ENCODE measurements around the gene RAD23B. TPM values are rescaled to one million over a fixed set of nuclear protein-coding genes. Genes with fewer than 3 reads are reported as not detected.

Gene RAD23B
- polyA plus RNA-seq, 1 experiment = 229 TPM

DNA sequence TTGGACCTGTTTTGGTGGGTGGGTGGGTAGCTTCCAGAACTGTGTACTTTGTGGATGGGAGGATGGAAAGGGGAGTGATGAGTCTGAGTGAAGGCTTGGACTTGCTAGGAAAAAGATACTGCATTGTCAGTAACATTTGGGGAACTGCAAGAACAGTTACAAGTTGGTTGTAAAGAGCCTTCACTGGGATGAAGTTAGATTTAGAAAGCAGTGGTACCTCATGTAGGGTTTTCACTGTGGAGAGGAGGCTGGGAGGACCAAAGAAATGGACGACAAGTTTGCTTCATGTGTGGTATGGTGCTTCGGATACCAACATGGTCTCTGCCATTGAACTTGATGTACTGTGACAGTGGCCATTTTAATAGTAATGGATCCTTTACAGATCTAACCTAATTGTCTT lies 50.3 kb downstream of the RAD23B start:
- Histone ChIP-seq H3K27me3 (ENCODE audit: control insufficient read depth, insufficient read depth, low read length) (no peaks in the 10 kb centered on the region), H3K36me3 (ENCODE audit: control insufficient read depth, insufficient read depth, low read length) (peaks cover 12% of the 10 kb centered on the region), H3K4me3 (ENCODE audit: low read depth, low read length) (no peak overlapping the region)
- no peak for DNase-seq (ENCODE audit: low read depth)
- ChIA-PET POLR2A (no interaction called here), CTCF (interaction anchor here (1.1 to 1.6 kb wide), 3 partner anchors 8 to 63 kb away, joined by 3 to 6 read pairs (median 3); no protein-coding TSS in a partner anchor)
- TF ChIP-seq, protein P1, sequence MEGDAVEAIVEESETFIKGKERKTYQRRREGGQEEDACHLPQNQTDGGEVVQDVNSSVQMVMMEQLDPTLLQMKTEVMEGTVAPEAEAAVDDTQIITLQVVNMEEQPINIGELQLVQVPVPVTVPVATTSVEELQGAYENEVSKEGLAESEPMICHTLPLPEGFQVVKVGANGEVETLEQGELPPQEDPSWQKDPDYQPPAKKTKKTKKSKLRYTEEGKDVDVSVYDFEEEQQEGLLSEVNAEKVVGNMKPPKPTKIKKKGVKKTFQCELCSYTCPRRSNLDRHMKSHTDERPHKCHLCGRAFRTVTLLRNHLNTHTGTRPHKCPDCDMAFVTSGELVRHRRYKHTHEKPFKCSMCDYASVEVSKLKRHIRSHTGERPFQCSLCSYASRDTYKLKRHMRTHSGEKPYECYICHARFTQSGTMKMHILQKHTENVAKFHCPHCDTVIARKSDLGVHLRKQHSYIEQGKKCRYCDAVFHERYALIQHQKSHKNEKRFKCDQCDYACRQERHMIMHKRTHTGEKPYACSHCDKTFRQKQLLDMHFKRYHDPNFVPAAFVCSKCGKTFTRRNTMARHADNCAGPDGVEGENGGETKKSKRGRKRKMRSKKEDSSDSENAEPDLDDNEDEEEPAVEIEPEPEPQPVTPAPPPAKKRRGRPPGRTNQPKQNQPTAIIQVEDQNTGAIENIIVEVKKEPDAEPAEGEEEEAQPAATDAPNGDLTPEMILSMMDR (IDR thresholded peaks at IDR 0.05; ENCODE audit: insufficient read depth, low read depth, low read length) = no peak

DNA sequence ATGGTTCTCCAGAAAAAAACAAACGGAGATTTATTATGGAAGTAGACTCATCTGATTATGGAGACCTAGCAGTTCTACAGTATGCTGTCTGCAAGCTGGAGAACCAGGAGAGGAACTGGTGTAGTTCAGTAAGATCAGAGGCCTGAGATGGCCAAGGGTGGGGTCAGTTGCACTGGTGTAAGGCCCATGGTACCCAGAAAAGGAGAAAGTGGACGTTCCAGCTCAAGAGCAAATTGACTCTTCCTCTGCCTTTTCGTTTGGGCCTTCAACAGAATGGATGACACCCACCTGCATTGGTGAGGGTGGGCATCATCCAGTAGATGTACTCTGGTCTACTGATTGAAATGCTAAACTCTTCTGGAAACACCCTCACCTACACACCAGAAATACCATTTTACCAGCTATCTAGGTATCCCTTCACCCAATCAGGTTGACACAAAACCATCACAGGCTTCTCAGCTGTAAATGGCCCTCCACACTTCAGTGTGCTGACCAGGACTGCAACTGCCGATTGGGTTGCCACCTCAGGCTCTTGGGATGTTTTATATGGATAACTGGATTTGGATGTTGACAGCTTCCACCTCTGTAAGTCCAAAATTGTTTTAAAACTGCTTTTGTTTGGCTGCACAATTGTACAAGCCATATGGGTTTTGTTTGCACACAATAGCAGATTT lies 51.2 kb downstream of the RAD23B start:
- Histone ChIP-seq H3K4me3 (ENCODE audit: low read depth, low read length) (no peak overlapping the region), H3K27me3 (ENCODE audit: control insufficient read depth, insufficient read depth, low read length) (no peaks in the 10 kb centered on the region), H3K36me3 (ENCODE audit: control insufficient read depth, insufficient read depth, low read length) (peaks cover 15% of the 10 kb centered on the region)
- TF ChIP-seq, protein P1 (IDR thresholded peaks at IDR 0.05; ENCODE audit: insufficient read depth, low read depth, low read length) = no peak
- ChIA-PET POLR2A (no interaction called here), CTCF (interaction anchor here (1.1 to 1.6 kb wide), 3 partner anchors 8 to 64 kb away, joined by 3 to 6 read pairs (median 3); no protein-coding TSS in a partner anchor)
- no peak for DNase-seq (ENCODE audit: low read depth)

DNA sequence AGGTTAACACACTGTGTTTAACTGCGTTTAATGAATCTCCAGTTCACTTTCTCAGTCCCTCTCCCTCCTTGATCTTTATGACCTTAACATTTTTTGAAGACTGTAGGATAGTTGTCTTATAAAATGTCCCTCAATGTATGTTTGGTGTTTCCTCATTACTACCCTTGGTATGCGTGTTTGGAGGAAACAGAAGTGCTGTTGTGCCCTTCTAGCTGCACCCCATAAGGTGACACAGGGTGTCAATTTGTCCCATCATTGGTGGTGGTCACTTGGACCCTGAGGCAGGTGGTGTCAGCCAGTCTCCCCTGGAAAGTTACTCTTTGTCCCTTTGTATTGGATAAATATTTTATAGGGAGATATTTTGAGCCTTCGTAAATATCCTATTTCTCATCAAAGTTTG lies 52.3 kb downstream of the RAD23B start:
- H3K27me3 ChIP-seq (ENCODE audit: control insufficient read depth, insufficient read depth, low read length) = no peaks in the 10 kb centered on the region
- TF ChIP-seq, protein P1 (IDR thresholded peaks at IDR 0.05; ENCODE audit: insufficient read depth, low read depth, low read length) = no peak
- H3K4me3 ChIP-seq (ENCODE audit: low read depth, low read length) = no peak overlapping the region
- ChIA-PET CTCF (no interaction called here), POLR2A (no interaction called here)
- peaks cover 15% of the 10 kb centered on the region for H3K36me3 ChIP-seq (ENCODE audit: control insufficient read depth, insufficient read depth, low read length)
- DNase-seq (ENCODE audit: low read depth) = no peak

DNA sequence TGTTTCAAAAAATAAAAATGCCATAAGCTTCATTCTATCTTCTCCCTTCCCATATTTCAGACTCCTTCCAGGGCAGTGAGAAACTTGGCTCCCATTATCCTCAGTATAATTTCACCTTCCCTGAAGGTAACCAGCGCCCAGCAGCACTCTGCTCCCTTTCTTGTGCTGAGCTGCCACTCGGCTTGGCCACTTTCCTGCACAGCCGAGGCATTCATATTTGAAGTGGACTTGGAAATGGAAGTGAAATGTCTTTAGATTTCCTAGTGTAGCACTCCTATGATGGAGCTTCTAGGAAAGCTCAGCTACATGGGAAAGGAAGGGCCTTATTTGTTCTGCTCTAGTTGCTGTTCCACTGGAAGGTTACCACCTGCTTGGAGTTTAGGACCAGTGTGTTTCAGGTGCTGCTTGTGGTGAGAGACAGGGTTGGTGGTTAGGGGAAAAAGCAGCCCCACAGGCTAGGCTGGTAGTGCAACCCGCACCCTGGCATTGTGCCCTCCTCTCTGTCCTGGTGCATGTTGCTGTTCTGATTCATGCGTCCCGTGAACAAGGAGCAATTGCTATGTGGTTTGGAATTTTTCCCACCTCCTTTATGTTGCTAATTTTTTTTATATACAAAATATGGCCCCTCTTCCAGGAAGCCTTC lies 53.8 kb downstream of the RAD23B start:
- DNase-seq (ENCODE audit: low read depth) = no peak
- H3K36me3 ChIP-seq (ENCODE audit: control insufficient read depth, insufficient read depth, low read length) = peaks cover 12% of the 10 kb centered on the region
- ChIA-PET POLR2A (no interaction called here), CTCF (interaction anchor here (1.4 to 3.0 kb wide), 2 partner anchors 9 to 179 kb away, joined by 3 to 10 read pairs; no protein-coding TSS in a partner anchor)
- H3K4me3 ChIP-seq (ENCODE audit: low read depth, low read length) = no peak overlapping the region
- TF ChIP-seq, protein P1 (IDR thresholded peaks at IDR 0.05; ENCODE audit: insufficient read depth, low read depth, low read length) = no peak
- no peaks in the 10 kb centered on the region for H3K27me3 ChIP-seq (ENCODE audit: control insufficient read depth, insufficient read depth, low read length)
